Islet precursor cell (in vitro differentiated cells): Measurements from ENCODE around the gene CFAP58.
A peak's percentile ranks its signal among the peaks of the same experiment; 100 is the strongest.

Experiments used
- DNase-seq: peaks from one replicate; pipeline ENCODE4 v3.0.0-alpha.2; 2018

Gene CFAP58

DNA sequence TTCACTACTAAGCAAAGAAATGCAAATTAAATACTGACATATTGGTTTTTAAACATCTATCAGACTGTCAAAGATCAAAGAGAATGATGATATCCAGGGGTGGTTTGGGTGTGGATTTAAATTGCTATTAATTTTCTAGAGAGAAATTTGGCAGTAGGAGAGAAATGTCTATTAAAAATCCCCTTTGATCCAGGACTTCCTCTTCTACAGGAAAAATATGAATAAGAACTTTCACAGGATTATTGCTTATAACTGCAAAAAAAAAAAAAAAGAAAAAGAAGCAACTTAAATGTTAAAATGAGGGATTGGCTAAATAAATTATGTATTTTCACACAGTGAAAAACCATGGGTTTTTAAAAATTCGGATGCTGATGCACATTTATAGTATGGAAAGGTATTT, 21.0 kb downstream of the CFAP58 start:
- no peak for DNase-seq

DNA sequence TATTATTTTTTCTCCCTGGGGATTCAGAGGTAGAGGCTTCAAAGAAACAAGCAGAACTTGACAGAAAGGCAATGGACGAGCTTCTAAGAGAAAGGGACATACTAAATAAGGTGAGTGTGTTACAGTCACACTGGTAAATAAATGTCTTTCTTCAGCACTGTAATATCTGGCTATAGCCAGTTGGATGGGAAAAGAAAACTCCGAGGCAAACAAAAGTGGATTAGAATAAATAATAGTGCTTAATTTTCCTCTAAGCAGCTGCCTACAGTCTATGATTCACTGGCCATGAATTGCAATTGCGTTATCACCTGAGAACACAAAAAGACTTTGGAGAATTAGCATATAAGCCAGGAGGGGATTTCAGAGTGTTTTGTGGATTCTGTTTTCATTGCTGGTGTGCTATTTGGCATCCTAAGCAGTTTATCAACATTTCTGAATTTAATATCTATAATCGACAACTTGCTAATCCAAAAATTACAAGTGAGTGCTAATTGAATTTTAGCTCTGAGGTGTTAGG, 23.2 kb downstream of the CFAP58 start:
- no peak for DNase-seq

DNA sequence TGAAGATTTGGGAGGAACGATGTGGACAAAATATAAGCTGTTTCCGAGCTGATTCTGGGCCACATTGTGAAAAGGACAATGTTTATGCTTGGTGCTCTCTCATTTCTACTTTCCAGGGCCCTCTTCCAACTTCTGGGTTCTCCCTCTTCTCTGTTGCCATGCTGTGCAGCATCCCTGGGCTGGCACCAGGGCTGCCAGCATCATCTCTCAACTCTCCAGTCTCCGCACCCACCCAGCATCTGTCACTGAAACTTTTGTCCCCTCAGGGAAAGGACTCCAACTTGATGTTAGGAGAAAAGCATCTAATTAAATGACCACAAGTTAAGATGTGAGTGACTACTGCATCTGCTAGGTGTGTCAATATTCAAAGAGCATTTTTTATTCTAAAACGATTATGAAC, 26.7 kb downstream of the CFAP58 start:
- DNase-seq = no peak

DNA sequence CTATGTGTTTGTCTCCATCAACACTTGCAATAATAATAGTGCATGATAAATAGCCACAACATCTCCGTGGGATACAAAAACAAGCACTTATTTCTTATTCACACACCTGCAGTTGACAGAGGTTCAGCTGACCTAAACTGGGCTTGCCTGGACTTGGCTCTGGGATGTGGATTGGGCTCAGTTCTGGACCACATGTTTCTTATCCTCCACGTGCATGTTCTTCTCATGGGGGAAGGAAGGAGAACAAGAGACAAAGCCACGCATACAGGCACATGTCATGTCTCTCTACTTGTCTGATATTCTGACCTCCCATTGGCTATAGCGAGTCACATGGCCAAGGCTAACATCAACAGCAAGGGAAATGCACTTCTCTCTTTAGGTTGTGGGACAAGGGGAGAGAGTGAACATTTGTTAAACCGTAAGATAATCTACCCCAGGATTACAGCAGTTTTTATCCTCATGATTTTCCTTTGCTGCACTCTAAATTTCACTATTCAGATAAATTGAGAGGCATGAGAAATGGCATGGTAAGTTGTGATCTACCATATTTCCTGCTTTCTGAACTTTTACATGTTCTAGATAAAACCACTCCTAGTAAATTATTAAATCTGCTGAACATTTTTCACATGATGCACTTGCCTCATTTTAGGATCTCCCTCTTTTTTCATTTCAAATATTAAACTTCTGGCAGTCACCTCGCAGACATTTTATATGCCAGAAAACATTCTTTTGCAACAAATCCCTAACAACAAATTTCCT, 33.7 kb downstream of the CFAP58 start:
- DNase-seq = no peak

DNA sequence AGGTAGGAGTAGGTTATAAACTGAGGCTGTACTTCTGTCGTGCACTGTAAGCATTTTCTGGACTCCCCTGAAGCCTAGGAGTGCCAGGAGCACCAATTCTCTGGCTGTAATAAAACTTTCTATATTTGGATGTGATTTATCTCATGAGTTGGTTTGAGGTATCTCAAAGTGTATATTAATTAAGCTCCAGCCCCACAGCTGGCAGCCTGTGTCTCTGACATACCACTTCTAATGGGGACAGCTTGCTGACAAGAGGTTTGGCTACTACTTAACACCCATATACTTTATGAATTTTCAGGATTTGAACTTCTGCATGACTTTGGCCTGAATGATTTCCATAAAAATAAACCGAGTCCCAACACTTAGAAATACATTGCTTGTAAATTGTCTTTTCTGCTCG, 35.2 kb downstream of the CFAP58 start:
- DNase-seq = no peak

DNA sequence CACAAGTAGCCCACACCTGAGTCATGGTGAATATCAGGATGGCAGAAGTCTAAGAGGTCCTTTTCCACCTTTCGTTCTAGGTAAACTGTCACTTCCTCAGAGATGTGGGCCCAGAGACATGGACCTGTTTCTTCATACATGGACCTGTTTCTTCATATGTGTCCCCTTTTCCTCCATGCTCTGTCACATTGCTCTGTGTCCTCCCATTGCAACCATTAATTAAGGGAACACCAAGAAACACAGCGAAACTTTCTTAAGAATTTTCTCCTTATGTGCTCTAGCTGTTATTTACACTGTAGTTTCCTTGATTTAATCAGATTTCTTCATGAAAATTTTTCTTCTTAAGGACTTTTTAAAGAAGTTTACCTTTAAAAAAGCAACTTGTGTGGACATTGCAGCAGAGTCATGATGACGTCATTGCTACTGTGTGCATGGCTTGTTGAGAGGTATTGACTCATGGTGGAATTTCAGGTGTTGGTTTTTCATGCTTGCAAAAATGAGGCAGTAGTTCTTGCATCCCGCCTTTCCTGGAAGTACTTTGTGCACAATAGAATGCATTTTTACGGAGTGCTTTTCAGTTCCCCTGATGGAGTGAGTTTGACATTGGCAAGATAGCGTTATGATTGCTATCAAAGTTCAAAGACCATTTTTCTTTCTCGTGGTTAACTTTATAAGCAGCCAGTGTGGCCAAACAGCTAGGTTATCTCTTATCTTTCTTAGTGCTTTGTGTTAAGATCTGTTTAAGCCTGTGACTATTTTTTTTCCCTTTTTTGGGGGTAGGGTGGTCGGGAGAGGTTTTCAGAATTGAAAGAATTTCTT, 37.7 kb downstream of the CFAP58 start:
- DNase-seq = peak; percentile 65

DNA sequence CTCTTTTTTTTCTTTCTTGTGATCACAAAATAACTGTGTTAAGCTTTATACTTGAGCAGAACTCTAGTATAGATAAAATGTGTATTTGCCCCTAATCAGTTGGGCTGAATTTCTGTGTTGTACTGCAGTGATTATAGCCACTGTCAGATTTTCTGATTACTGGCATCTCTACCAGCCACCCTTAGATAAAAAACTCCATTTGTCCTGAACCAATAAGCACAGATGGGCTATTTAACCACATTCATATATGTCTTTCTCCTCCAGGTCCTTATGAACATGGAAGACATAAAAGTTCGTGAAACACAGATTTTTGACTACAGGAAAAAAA, 38.3 kb downstream of the CFAP58 start:
- no peak for DNase-seq

DNA sequence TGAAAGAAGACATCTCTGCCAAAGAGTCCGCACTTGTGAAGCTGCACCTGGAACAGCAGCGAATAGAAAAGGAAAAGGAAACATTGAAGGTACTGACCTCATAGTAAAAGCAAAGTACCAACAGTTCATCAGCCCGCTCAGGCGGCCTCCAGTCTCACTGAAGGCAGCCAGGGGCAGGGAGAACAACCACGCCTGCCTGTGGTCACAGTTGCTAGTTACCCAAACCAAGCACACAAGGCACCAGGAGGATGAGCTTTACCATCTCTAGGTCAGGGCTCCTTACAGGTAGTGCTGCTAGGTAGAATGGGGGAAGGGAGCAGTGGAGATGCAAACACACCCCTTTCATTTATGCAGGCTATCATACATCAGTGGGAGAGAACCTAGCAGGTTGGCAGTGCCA, 39.8 kb downstream of the CFAP58 start:
- DNase-seq = no peak

DNA sequence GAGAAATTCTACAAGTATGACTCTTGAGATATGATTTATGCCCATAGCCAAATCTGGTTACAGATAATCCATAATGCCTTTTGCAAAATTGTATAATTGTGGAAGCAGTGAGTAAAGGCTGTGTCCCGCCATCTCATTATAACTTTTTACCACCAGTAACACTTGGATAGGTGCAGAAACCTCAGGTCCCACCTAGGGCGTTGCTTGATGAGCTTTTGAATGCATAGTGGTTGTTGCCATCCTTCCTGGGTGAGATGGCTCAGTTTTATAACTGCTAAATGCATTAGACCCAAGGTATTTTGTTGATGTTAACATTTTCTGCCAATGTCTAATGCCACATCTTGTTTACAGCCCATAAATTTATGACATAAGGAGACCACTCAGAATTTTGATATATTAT, 42.9 kb downstream of the CFAP58 start:
- DNase-seq = no peak

DNA sequence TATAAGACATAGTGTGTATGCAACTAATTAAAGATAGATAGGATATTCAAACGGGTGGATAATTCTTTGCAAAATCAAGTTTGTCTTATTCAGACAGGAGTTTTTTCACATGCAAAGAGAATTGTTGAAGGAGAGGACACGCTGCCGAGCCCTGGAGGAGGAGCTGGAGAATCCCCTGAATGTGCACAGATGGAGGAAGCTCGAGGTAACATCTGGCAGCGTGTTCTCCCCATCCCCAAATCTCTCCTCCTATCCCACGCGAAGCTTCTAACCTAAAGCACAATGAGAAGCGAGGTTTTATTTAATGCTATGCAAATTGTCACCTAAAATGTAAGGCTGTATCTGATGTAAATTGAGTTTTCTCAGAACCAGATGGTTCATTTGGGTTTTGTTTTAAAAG, 50.0 kb downstream of the CFAP58 start:
- no peak for DNase-seq

DNA sequence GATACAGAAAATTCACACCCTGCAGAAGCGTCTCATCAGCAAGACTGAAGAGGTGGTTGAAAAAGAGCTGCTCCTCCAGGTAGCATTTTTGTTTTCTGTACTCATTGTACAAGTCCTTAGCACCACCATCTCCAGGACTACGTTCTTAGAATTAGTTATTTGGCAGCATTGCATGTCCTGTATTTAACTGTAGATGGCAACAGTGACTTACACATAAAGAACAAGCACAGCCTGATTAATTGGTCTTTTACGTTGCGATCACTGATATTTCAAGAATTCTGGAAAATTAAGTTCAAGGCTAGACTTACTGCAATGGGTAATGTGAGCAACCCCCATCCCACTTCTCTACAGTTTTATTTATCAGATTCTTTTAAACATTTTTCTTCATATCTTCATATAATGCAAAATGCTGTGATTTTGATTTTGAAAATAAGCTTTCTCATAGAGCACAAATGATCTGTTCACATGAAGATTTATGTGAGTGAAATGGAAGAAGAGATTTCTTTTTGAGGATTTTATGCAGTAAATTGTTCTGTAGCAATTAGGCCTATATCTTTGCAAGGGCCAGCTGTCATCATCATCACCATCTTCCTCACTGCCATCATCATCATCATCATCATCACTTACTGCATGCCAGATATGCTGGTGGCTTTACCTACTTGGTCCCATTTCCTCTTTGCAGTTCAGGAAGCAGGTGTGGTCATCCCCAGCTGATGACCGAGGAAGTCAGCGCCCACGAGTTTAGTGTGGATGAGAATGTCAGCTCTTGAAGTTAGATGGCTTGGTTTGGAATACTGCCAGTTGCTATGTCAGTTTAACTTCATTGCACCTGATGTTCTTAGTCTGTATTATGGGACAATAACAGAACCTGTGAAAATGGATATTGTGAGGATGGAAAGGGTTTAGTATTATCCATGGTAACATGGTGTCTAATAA, 53.4 kb downstream of the CFAP58 start:
- DNase-seq = peak; percentile 22

DNA sequence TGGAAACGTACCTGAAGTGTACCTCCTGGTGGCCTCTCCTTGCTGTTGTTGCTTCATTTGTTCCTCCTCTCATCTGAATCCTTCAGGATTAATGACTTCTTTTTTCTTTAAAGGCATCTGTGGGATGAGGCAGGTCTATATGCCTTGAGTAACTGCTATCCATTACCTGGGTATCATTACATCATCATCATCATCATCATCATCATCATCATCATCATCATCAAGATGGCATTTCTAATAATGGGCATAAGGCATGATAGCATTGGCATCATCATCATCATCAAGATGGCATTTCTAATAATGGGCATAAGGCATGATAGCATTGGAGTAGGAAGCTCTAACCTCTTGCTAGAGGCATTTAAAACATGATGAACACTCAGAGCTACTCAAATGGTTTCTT, 59.9 kb downstream of the CFAP58 start:
- DNase-seq = no peak

DNA sequence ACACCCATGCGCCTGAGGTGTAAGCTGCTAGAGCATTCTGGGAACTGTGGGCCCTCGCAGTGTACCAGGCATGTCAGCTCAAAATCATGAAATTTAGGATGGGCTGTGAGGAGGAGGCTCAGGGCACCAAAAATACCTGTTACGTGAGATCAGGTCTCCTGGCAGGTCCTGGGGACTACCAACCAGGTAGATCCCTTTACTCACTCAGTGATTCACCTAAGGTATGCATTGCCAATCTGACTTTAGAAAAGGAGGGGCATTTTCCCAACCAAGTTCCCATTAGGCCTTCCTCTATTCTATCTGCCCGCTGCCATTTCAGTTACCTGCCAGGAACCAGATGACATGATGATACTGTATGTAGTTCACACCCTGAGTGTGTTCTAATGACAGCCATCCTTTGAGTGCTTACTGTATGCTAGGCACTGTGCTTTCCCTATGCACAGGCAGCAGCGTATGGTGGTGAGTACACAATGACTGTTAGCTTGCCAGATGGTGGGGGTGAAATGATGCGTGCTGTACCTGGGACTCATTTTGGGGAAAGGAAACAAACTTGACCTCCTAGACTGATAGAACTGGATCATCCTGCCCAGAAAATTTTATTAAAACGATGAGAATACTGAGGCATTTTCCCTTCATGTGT, 62.0 kb downstream of the CFAP58 start:
- peak; percentile 27 for DNase-seq

DNA sequence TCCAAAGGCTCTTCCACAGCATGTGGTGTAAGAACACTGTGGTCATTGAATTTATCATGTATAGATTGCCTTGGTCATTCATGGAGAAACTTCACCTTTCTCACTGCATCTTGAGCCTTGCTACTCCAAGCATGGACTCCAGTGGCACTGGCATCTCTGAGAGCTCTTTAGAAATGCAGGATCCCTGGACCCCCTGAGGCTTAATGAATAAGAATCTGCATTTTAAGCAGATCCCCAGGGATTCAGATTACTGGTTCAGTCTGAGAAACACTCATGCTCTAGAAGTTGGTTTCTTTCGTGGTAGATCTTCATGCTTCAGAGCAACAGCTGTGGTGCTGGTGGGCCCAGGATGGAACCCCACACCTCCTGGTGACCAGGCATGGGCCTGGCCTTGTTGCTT, 63.2 kb downstream of the CFAP58 start:
- peak; percentile 7 for DNase-seq

DNA sequence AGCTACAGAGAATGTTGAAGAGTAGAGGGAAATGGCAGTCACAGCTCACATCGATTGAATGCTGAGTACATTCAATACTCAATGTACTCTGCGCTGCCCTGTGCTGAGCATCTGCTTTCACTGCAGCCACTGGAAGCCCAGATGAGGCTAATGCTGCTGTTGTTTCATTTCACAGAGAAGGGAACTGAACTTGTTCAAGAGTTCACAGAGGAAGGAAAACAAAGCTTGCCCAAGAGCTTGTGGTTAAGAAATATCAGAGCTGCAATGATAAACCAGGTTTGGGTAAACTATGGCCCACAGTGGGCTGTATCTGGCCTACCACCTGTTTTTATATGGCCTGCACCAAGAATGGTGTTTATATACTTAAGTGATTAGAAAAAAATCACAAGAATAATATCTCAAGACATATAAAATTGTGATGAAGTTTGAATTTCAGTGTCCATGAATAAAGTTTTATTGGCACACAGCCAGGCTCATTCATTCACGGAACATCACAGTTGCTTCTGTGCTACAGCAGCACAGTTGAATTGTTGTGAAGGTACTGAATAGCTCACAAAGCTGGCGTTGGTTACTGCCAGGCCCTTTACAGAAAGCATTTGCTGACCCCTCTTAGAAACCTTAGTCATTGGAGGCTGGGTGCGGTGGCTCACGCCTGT, 64.1 kb downstream of the CFAP58 start:
- DNase-seq = peak; percentile 12

DNA sequence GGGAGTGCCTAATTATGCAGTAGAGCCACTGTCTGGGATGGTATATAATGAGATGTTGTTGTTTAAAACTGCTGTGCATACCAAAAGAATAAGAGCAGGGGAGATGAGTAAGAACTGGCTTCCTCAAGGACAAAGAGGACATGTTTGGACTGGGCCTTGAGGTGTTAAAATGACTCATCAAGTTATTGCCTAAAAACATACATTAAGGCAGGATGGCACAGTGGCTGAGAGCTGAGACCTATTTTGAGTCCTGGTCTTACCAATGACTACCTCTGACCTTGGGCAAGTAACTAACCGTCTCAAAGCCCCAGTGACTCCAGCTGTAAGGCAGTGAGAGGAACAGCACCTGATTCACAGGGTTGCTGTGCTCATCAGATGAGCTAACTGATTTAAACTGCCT, 71.1 kb downstream of the CFAP58 start:
- peak; percentile 70 for DNase-seq

DNA sequence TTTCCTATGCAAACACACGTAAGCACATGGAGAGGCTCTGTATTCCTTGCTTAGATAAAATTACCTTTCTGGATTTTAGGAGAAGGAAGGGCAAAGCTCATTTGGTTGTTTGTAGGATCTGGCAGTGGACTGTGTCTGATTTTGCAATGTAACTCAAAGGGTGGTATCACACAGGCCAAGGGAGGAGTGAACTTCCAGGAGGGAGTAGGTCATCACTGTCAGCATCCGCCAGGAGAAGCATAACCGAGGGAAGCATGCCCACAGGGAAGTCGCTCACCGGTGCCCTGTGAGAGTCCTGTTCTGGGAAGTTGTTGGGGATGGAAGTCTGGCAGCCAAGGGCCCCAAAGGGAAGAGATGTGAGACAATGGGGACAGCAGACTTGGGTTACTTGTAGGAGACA, 74.4 kb downstream of the CFAP58 start:
- DNase-seq = no peak

DNA sequence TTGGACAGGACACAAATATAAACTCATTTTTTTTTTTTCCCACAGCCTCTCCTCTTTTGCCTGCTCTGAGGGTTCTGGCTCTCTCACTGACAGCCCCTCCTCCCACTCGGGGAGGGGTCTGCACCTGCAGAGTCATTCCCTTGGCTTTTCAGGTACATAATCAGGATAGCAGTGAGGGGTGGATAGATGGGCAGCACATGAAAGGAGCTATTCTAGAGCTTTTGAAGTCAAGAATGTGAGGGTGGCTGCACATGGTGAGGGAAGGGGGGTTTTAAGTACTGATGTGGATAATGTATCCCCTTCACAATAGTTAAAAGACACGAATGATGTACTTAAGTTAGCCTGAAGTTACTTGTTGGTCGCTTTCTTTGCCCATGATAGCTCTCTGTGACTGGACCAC, 76.2 kb downstream of the CFAP58 start:
- no peak for DNase-seq

DNA sequence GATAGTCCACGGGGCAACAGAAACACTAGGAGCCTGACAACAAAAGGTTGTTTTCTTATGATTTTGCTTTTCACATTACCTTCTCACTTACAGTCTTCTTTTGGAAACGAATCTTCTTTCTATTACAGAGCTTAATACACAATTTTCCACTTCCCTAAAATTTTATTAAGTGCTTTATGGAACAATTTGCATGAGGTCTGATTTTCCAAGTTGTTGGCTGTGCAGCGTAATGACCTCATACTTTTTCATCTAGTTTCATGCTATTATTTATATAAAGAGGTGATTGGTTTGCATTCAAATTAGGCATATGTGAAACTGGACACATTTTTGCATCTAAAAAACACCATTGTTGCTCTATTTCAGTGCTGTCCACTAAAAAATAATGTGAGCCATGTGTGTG, 76.7 kb downstream of the CFAP58 start:
- no peak for DNase-seq

DNA sequence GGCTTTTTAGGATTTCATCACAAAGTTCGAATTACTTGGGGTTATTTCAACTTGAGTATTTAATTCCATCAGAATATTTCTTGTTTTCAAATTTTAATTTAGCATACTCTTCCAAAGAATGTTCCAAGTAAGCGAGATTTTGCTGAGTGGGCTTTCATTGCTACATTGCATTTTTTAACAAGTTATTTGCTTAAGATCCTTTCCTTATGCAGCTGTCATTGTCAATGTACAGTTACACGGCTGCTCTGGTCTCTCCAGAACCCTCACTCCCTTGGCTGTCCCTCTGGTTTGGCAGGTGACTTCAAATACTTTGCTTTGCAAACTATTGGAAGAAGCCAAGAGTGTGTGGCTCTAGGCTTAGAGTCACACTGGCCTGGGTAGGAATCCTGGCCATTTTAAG, 80.0 kb downstream of the CFAP58 start:
- DNase-seq = no peak

DNA sequence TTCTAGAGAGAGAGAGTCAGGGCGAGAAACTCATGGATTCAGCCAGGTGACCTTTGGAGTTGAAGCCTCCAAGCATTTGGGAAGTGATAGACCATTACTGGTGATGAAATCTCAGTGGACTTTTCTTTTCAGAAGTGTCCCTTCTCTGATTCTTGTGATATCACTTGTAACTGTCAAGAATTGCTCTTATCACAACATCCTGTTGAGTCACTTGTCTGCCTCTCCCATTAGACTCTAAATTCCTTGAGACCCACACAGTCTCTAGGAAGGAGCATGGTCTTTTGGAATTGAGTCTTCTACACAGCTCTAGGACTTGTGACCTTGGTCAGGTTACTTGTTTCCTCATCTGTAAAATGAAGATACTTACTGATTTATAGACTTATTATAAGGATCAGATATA, 81.0 kb downstream of the CFAP58 start:
- DNase-seq = no peak

DNA sequence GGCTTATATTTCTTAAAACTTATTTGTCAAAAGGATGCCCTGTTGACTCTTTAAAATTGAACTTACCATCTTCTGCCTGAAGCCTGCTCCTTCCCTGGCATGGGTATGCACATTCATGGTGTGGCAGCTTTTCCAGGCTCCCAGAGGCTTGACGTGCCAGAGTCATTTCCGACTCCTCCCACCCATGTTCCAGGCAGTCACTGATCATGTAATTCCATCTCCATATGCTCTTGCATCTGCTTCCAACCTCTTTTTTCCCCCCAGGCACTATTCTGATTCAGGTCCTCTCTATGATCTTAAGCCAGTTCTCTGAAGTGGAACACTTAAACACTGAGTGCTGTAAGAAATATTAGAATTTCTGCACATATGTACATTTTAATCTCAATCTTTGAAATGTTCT, 82.2 kb downstream of the CFAP58 start:
- DNase-seq = no peak
